B cell (primary cell): ENCODE data around the gene GMCL2. TPM values are rescaled to one million over a fixed set of nuclear protein-coding genes. Genes with fewer than 3 reads are reported as not detected.
"Not testable (repeated sequence)": the region's sequence is repeated elsewhere in the genome, so short reads cannot be mapped to it uniquely, and the experiment has no call there.

Experiments used
- ATAC-seq: fragments of 200-7000 bp; cut with Tn5 transposase; one replicate; pipeline ENCODE4 v1.10.0; 2021; ENCODE audit warnings: low read depth, mild to moderate bottlenecking, moderate number of reproducible peaks, moderate library complexity
- CTCF ChIA-PET: fragments of 350-600 bp; sonication (Branson Sonifier 250); formaldehyde crosslinking; loops from one replicate; lab custom pipeline; 2021; ENCODE audit warnings: antibody characterized with exemption, inconsistent platforms; lab: Charles Lee
- POLR2A ChIA-PET: fragments of 350-600 bp; sonication (Branson Sonifier 250); formaldehyde crosslinking; loops from one replicate; lab custom pipeline; 2021; ENCODE audit warnings: antibody characterized with exemption; lab: Charles Lee
- DNase-seq: peaks from one replicate; pipeline ENCODE4 v3.0.0; 2013
- H2AFZ ChIP-seq: 2 replicates; pipeline ENCODE4 v1.6.1; 2012; ENCODE audit warnings: mild to moderate bottlenecking, low read depth, low read length; ENCODE audit not compliant: insufficient read depth, poor library complexity, severe bottlenecking
- H3K27ac ChIP-seq, 2 donors: 1 replicate in 1 of 2; 2 replicates in 1 of 2; pipeline ENCODE4 v1.5.1; 2012 to 2013; ENCODE audit warnings: low read length in 2 of 2, mild to moderate bottlenecking in 2 of 2, moderate library complexity in 1 of 2
- H3K27me3 ChIP-seq, 4 experiments: fragments of 200-600 bp in 1 of 4; sonication (generic) in 1 of 4; replicated peaks in 1 of 4; 1 replicate in 2 of 4; 2 replicates in 2 of 4; pipeline versions ENCODE4 v1.6.1 to v1.7.0; 2013 to 2016; ENCODE audit warnings: low read length in 3 of 4, mild to moderate bottlenecking in 2 of 4, mixed read lengths in 1 of 4, moderate library complexity in 1 of 4; ENCODE audit not compliant: insufficient read depth in 4 of 4, control insufficient read depth in 3 of 4; ENCODE audit errors: control extremely low read depth in 1 of 4
- H3K36me3 ChIP-seq, 2 experiments: replicated peaks in 1 of 2; 1 replicate in 1 of 2; 2 replicates in 1 of 2; pipeline versions ENCODE4 v1.6.1 to v1.7.1; 2013; ENCODE audit warnings: low read length in 1 of 2; ENCODE audit not compliant: insufficient read depth in 2 of 2, control insufficient read depth in 1 of 2; ENCODE audit errors: control extremely low read depth in 1 of 2, extremely low read depth in 1 of 2
- H3K4me1 ChIP-seq, 2 donors: fragments of 200-600 bp in 1 of 2; sonication (generic) in 1 of 2; 1 replicate in 1 of 2; 2 replicates in 1 of 2; pipeline versions ENCODE4 v1.5.1 to v1.6.1; 2013 to 2017; ENCODE audit warnings: low read length in 2 of 2; ENCODE audit not compliant: control insufficient read depth in 2 of 2, insufficient read depth in 2 of 2
- H3K4me2 ChIP-seq: replicated peaks from 2 replicates; pipeline ENCODE3; 2012; ENCODE audit warnings: mild to moderate bottlenecking, low read depth, low read length; ENCODE audit not compliant: poor library complexity, severe bottlenecking
- H3K4me3 ChIP-seq, 5 experiments: fragments of 200-600 bp in 1 of 5; sonication (generic) in 1 of 5; 1 replicate in 3 of 5; 2 replicates in 2 of 5; pipeline versions ENCODE4 v1.5.1 to v1.7.0; 2011 to 2016; ENCODE audit warnings: low read length in 4 of 5, mild to moderate bottlenecking in 4 of 5, low read depth in 2 of 5, control low read depth in 1 of 5, moderate library complexity in 1 of 5; ENCODE audit not compliant: insufficient read depth in 1 of 5; ENCODE audit errors: control extremely low read depth in 1 of 5, extremely low read depth in 1 of 5
- H3K79me2 ChIP-seq: fragments of 200-600 bp; sonication (generic); one replicate; pipeline ENCODE4 v1.6.0; 2016; ENCODE audit warnings: low read length; ENCODE audit not compliant: control insufficient read depth, insufficient read depth
- H3K9ac ChIP-seq: fragments of 200-600 bp; sonication (generic); 2 replicates; pipeline ENCODE4 v1.6.1; 2017; ENCODE audit warnings: mild to moderate bottlenecking, low read length, moderate library complexity
- H3K9me3 ChIP-seq, 3 donors: one replicate each; pipeline versions ENCODE4 v1.6.1 to v1.7.1; 2013; ENCODE audit warnings: low read length in 2 of 3; ENCODE audit not compliant: control insufficient read depth in 2 of 3, insufficient read depth in 1 of 3; ENCODE audit errors: control extremely low read depth in 1 of 3
- H4K20me1 ChIP-seq: 2 replicates; pipeline ENCODE4 v1.6.0; 2012; ENCODE audit warnings: mild to moderate bottlenecking, low read length; ENCODE audit not compliant: insufficient read depth, control insufficient read depth, poor library complexity, severe bottlenecking
- H3K27ac Mint-ChIP-seq: one replicate; pipeline ENCODE4 v1.8.0; 2021; ENCODE audit warnings: mixed read lengths
- H3K27me3 Mint-ChIP-seq: one replicate; pipeline ENCODE4 v1.8.0; 2021; ENCODE audit warnings: mixed read lengths
- H3K4me1 Mint-ChIP-seq: one replicate; pipeline ENCODE4 v1.8.0; 2021; ENCODE audit warnings: mixed read lengths
- H3K4me3 Mint-ChIP-seq: one replicate; pipeline ENCODE4 v1.8.0; 2021; ENCODE audit warnings: mixed read lengths
- H3K9me3 Mint-ChIP-seq: one replicate; pipeline ENCODE4 v1.8.0; 2022; ENCODE audit warnings: mixed read lengths; ENCODE audit not compliant: insufficient read depth
- CTCF ChIP-seq: fragments of 200-600 bp; IDR thresholded peaks from one replicate; pipeline ENCODE4 v1.8.0; 2022; ENCODE audit warnings: antibody characterized with exemption, mild to moderate bottlenecking
- EZH2 ChIP-seq: IDR thresholded peaks from 2 replicates; pipeline ENCODE4 v1.6.1; 2012; ENCODE audit warnings: borderline replicate concordance, low read depth, mild to moderate bottlenecking, moderate library complexity, low read length; ENCODE audit not compliant: insufficient read depth, poor library complexity, severe bottlenecking
- WGBS: methylation state at CpG from one replicate; pipeline ENCODE4 v1.1.5; 2013; ENCODE audit warnings: missing lambda C conversion rate; ENCODE audit not compliant: insufficient coverage; 5-methylcytosine and 5-hydroxymethylcytosine counted together
- intact Hi-C: fragments of 100-400 bp; cut with micrococcal nuclease; formaldehyde crosslinking; loops from one replicate; pipeline ENCODE4 v1.10.0; 2022
- polyA plus RNA-seq: library from polyadenylated mRNA; depleted of rRNA; stranded (reverse); fragments of >200 nt; gene quantifications from 2 replicates; pipeline ENCODE4 v1.2.3, GENCODE V29; 2012
- total RNA-seq, 2 donors: library from RNA; stranded (reverse); fragments of 120-200 nt in 1 of 2; gene quantifications; 1 replicate in 1 of 2; 2 replicates in 1 of 2; pipeline versions ENCODE4 v1.2.3 to v1.2.4, GENCODE V29; 2013 to 2022

Gene GMCL2
- total and polyA plus RNA-seq, 2 donors (not counting 1 experiment from before 2014, with no cell fraction given), result not detected

- Histone ChIP-seq H3K4me3 (peak overlapping the region in 3 of 5 experiments; percentile 66 to 85 (median 71)), H4K20me1 (peaks cover 54% of the 10 kb centered on the region), H3K4me1 (peaks cover 21 to 41% of the 10 kb centered on the region in 2 donors), H3K4me2 (peak overlapping the region; percentile 86), H3K9ac (peak overlapping the region; percentile 73), H3K27me3 (no peaks in the 10 kb centered on the region), H3K36me3 (peaks cover 2 to 52% of the 10 kb centered on the region in 2 experiments), H3K79me2 (peaks cover 45% of the 10 kb centered on the region), H3K9me3 (no peaks in the 10 kb centered on the region), H2AFZ (no peak overlapping the region), H3K27ac (peak overlapping the region; percentile 69 to 88)
- POLR2A ChIA-PET, result interaction anchor here (0.6 to 2.7 kb wide), 2 partner anchors 26 to 1749 kb away, joined by 3 to 12 read pairs; partner anchors contain the start of gene HNRNPAB
- Mint-ChIP-seq H3K9me3 (no peaks in the 10 kb centered on the region), H3K4me3 (peak overlapping the region; percentile 87), H3K4me1 (peaks cover 53% of the 10 kb centered on the region), H3K27ac (peak overlapping the region; percentile 82), H3K27me3 (no peaks in the 10 kb centered on the region)
- intact Hi-C loops, result loop anchor here (10.0 kb wide), 1 partner anchor 394 kb away; the partner anchor contains the start of gene CLK4
- CTCF ChIA-PET, result interaction anchor here (0.7 to 1.3 kb wide), 2 partner anchors 49 to 57 kb away, joined by 3 read pairs; no protein-coding TSS in a partner anchor
- WGBS, result 88% methylated on average over 5 of the region's 9 CpGs
- no peak for ATAC-seq
- no peak for DNase-seq
- TF ChIP-seq CTCF (no peak), EZH2 (no peak)
Observed at GRCh38 chr5:178230879-178231538, 43.8 kb upstream of the GMCL2 start.

- H3K9ac ChIP-seq, result no peak overlapping the region
- H3K36me3 ChIP-seq, result peaks cover 2 to 62% of the 10 kb centered on the region in 2 experiments
- Mint-ChIP-seq H3K27me3 (no peaks in the 10 kb centered on the region), H3K4me1 (peaks cover 50% of the 10 kb centered on the region), H3K27ac (peak overlapping the region; percentile 56), H3K4me3 (peak overlapping the region; percentile 64), H3K9me3 (no peaks in the 10 kb centered on the region)
- H3K27me3 ChIP-seq, result no peaks in the 10 kb centered on the region
- no peak overlapping the region for H2AFZ ChIP-seq
- H3K27ac ChIP-seq, result no peak overlapping the region
- H3K9me3 ChIP-seq, result no peaks in the 10 kb centered on the region
- CTCF ChIA-PET, result interaction anchor here (1.3 kb wide), 1 partner anchor 51 kb away, joined by 3 read pairs; no protein-coding TSS in a partner anchor
- H4K20me1 ChIP-seq, result peaks cover 59% of the 10 kb centered on the region
- intact Hi-C loops, result loop anchor here (10.0 kb wide), 1 partner anchor 395 kb away; the partner anchor contains the start of gene CLK4
- H3K79me2 ChIP-seq, result peaks cover 50% of the 10 kb centered on the region
- H3K4me1 ChIP-seq, result peaks cover 21 to 37% of the 10 kb centered on the region in 2 donors
- DNase-seq (no peak), ATAC-seq (no peak)
- POLR2A ChIA-PET, result no interaction called here
- H3K4me2 ChIP-seq, result no peak overlapping the region
- 96% methylated on average over 7 of the region's 10 CpGs for WGBS
- TF ChIP-seq EZH2 (no peak), CTCF (no peak)
- H3K4me3 ChIP-seq, result no peak overlapping the region
Observed at GRCh38 chr5:178229861-178230260, 42.7 kb upstream of the GMCL2 start.

GRCh38 chr5:178229111-178229510, 41.9 kb upstream of the GMCL2 start:
- H3K9me3 Mint-ChIP-seq, H3K9me3 ChIP-seq, H2AFZ ChIP-seq, DNase-seq, H3K27me3 ChIP-seq, H3K4me3 ChIP-seq, H3K27me3 Mint-ChIP-seq, CTCF ChIA-PET, intact Hi-C loops, H3K9ac ChIP-seq, POLR2A ChIA-PET, H3K27ac ChIP-seq, H3K4me2 ChIP-seq, ATAC-seq: not testable (repeated sequence)
- H3K4me1 ChIP-seq, result peaks cover 21 to 33% of the 10 kb centered on the region in 2 donors
- Mint-ChIP-seq H3K27ac (peak overlapping the region; percentile 58), H3K4me1 (peaks cover 48% of the 10 kb centered on the region), H3K4me3 (peak overlapping the region; percentile 11)
- peaks cover 66% of the 10 kb centered on the region for H4K20me1 ChIP-seq
- 98% methylated on average over 8 of the region's 13 CpGs for WGBS
- peaks cover 2 to 69% of the 10 kb centered on the region in 2 experiments for H3K36me3 ChIP-seq
- peaks cover 57% of the 10 kb centered on the region for H3K79me2 ChIP-seq
